ENCODE measurements around the gene TC2N. TPM values are rescaled to one million over a fixed set of nuclear protein-coding genes. Genes with fewer than 3 reads are reported as not detected.

TC2N gene
- total RNA-seq, 2 experiments from 2014 or later, result 48.8 to 49.3 TPM

DNA sequence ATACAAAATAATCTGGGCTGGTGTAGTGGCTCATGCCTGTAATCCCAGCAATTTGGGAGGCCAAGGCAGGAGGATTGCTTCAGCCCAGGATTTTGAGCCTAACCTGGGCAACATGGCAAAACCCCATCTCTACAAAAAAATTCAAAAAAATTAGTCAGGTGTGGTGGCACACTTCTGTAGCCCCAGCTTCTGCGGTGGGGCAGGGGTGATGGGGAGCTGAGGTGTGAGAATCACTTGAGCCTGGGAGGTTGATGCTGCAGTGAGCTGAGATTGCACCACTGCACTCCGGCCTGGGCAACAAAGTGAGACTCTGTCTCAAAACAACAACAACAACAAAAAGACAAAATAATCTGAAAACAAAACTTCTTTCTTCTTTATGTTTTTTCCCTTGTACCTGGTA is 66.0 kb downstream of the TC2N start:
- Mint-ChIP-seq H3K27ac (no peak overlapping the region), H3K36me3 (ENCODE audit: low read depth) (peaks cover 12% of the 10 kb centered on the region), H3K4me3 (no peak overlapping the region), H3K27me3 (no peaks in the 10 kb centered on the region), H3K9me3 (ENCODE audit: low read depth) (peaks cover 7% of the 10 kb centered on the region), H3K4me1 (peaks cover 16% of the 10 kb centered on the region)
- POLR2A ChIA-PET, result no interaction called here
- intact Hi-C loops (cut with DNase I, micrococcal nuclease), result no loop called here
- DNase-seq (no peak), ATAC-seq (no peak)
- CTCF ChIA-PET, result interaction anchor here (1.0 to 2.3 kb wide), 3 partner anchors 82 to 110 kb away, joined by 3 to 11 read pairs (median 8); no protein-coding TSS in a partner anchor

DNA sequence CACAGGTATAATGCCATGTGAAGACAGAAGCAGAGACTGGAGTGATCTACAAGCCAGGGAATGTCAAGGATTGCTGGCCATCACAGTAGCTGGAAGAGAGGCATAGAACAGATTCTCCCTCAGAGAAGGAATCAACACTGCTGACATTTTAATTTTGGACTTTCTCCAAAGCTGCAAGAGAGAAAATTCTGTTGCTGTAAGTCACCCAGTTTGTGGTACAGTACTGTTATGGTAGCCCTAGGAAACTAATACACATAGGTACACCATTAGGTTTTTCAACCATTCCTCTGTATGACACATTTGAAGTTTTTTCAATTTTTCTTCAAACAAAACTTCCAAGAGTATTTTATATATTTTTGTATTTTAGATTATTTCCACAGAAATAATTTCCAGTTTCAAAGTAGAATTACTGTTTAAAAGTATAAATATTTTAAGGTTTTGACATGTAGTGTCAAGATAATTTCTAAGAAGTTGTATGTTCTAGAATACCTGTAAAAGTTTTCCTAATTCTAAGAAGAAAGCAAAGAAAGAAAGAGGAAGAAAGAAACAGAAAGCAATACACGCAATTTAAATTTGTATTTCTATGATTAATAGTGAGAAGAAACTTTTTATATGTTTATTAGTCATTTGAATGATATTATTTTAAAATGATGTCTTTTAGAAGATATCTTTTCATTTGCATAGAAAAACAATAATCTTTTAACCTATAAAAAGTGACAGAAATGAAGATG is 70.6 kb downstream of the TC2N start:
- H3K36me3 Mint-ChIP-seq (ENCODE audit: low read depth), result peaks cover 31% of the 10 kb centered on the region
- DNase-seq, result no peak
- ChIA-PET CTCF (interaction anchor here (1.5 kb wide), 1 partner anchor 200 kb away, joined by 6 read pairs; no protein-coding TSS in a partner anchor), POLR2A (no interaction called here)
- H3K27me3 Mint-ChIP-seq, result no peaks in the 10 kb centered on the region
- H3K9me3 Mint-ChIP-seq (ENCODE audit: low read depth), result no peaks in the 10 kb centered on the region
- intact Hi-C loops (cut with DNase I, micrococcal nuclease), result no loop called here
- peaks cover 26% of the 10 kb centered on the region for H3K4me1 Mint-ChIP-seq
- H3K4me3 Mint-ChIP-seq, result no peak overlapping the region
- H3K27ac Mint-ChIP-seq, result peak overlapping the region; percentile 65
- no peak for ATAC-seq

DNA sequence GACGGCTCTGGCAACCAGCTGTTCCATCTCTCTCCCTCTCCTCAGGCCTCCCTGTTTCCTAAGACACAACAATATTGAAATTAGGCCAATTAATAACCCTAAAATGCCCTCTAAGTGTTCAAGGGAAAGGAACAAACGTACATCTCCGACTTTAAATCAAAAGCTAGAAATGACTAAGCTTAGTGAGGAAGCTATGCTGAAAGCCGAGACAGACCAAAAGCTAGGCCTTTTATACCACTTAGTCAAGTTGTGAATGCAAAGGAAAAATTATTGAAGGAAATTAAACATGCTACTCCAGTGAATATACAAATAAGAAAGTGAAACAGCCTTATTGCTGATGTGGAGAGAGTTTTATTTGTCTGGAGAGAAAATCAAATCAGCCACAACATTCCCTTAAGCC is 73.6 kb downstream of the TC2N start:
- Mint-ChIP-seq H3K4me1 (peaks cover 22% of the 10 kb centered on the region), H3K27me3 (no peaks in the 10 kb centered on the region), H3K27ac (peak overlapping the region; percentile 68), H3K36me3 (ENCODE audit: low read depth) (peaks cover 31% of the 10 kb centered on the region), H3K9me3 (ENCODE audit: low read depth) (no peaks in the 10 kb centered on the region), H3K4me3 (peak overlapping the region; percentile 12)
- peak; percentile 64 for ATAC-seq
- CTCF ChIA-PET, result no interaction called here
- POLR2A ChIA-PET, result no interaction called here
- intact Hi-C loops (cut with DNase I, micrococcal nuclease), result no loop called here
- no peak for DNase-seq

DNA sequence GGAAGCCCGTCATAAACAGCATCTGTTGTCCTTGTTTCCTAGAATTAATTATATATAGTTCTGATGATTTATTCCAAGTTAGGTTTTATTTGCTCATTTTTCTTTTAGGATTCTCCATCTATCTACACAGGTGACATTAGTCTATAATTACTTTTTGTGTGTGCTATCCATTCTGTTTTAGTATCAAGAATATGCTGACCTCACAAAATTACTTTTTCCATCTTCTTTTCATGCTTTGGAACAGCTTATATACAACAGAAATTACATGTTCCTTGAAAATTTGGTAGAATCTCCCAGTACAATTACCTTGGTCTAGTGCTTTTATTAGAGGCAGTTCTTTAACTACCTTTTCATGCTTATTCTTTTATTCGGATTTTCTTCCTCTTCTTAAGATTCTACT is 81.1 kb downstream of the TC2N start:
- Mint-ChIP-seq H3K27me3 (no peaks in the 10 kb centered on the region), H3K4me3 (no peak overlapping the region), H3K27ac (no peak overlapping the region), H3K36me3 (ENCODE audit: low read depth) (peaks cover 9% of the 10 kb centered on the region), H3K4me1 (no peaks in the 10 kb centered on the region), H3K9me3 (ENCODE audit: low read depth) (no peaks in the 10 kb centered on the region)
- ChIA-PET POLR2A (no interaction called here), CTCF (interaction anchor here (1.5 to 3.2 kb wide), 3 partner anchors 10 to 126 kb away, joined by 5 to 10 read pairs (median 7); no protein-coding TSS in a partner anchor)
- intact Hi-C loops (cut with DNase I, micrococcal nuclease), result no loop called here
- DNase-seq (no peak), ATAC-seq (no peak)

DNA sequence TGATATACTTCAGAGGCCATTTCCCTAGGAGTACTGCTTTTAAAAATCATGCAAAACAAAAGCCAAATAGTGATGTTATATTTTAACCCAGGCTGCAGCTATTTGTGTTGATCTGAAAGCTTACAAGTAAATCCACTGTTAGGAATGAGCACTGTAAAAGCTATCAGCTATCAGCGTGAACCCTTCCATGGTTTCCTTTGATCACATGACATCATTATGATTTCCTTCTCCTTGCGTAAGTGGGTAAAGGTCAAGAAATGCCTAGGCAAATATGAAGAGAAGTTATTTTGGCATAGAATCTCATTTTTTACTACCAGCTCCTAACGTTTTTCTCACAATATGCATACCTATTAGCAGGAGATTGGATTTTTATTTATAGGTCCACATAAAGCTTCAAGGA is 86.9 kb downstream of the TC2N start:
- ChIA-PET POLR2A (no interaction called here), CTCF (interaction anchor here (0.6 to 1.6 kb wide), 3 partner anchors 11 to 188 kb away, joined by 3 to 7 read pairs (median 3); no protein-coding TSS in a partner anchor)
- Mint-ChIP-seq H3K27ac (no peak overlapping the region), H3K36me3 (ENCODE audit: low read depth) (peaks cover 21% of the 10 kb centered on the region), H3K4me3 (no peak overlapping the region), H3K27me3 (no peaks in the 10 kb centered on the region), H3K9me3 (ENCODE audit: low read depth) (no peaks in the 10 kb centered on the region), H3K4me1 (peaks cover 8% of the 10 kb centered on the region)
- DNase-seq (no peak), ATAC-seq (no peak)
- intact Hi-C loops (cut with DNase I, micrococcal nuclease), result no loop called here

DNA sequence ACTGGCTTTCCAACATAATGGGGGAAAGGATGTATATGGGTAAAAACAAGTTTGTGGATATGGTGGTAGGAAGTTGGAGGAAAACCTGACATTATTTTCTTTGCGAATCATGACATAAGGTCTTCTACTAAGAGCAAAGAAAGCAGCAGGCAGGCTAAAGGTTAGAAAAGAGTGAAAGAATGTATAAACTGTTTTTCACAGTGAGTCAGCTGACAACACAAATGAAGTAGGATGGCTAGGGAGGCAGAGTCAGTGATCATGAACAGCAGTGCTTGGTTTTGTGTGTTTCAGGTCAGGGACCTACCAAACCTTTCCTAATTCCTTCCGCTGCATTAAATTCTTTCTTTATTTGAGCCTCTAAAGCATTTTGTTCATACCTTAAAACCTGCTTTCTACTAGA is 89.1 kb downstream of the TC2N start:
- CTCF ChIA-PET, result no interaction called here

DNA sequence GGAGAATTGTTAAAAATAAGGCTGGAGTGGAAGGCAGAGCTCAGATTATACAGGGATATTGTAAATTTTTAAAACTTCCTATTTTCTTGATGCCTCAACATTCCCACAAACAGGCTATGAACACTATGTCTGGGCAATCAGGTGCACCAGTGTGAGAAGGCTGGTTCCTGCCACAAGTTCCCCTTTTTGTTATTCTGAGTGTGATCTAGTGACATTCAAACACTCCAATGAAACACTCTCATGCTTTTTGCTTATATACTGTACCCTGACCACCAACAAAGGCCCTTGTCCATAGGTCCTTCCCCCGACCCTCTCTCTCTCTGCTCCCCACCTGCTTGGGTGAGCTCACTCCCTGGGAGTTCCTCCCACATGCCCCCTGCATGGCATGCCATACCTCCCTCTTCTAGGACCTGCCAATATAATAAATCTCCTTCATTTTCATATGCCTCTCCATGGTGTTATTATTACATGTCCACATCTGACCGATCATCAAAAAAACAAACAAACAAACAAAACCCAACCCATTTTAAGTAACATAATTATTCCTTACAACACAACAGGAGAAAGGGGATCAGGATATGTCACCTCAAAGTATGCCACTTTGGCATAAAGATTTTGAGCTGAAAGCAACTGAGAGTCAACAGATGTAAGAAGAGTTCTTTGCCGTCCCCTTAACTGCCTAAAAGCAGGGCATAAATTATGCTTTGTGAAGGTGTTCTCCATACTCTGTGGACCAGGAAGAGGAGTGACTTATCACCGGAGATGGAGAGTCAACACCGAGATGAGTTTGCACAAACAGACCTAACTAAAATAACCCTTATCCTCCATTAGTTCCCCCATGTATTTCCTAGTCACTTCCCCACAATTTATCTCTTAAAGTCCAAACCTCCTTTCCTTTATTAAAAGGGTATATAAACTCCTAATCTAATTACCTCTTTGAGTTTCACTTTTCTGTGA is 92.9 kb downstream of the TC2N start:
- no peak for ATAC-seq
- H3K36me3 Mint-ChIP-seq (ENCODE audit: low read depth), result peaks cover 10% of the 10 kb centered on the region
- H3K27ac Mint-ChIP-seq, result no peak overlapping the region
- POLR2A ChIA-PET, result no interaction called here
- no peaks in the 10 kb centered on the region for H3K9me3 Mint-ChIP-seq (ENCODE audit: low read depth)
- intact Hi-C loops (cut with DNase I, micrococcal nuclease), result no loop called here
- no peak for DNase-seq
- H3K27me3 Mint-ChIP-seq, result no peaks in the 10 kb centered on the region
- peaks cover 20% of the 10 kb centered on the region for H3K4me1 Mint-ChIP-seq
- CTCF ChIA-PET, result interaction anchor here (1.5 to 2.5 kb wide), 2 partner anchors 11 to 55 kb away, joined by 3 to 10 read pairs; no protein-coding TSS in a partner anchor
- no peak overlapping the region for H3K4me3 Mint-ChIP-seq

More for the DNA sequence above, 89.1 kb downstream of the TC2N start:
- DNase-seq, result no peak
- no peak for ATAC-seq
- intact Hi-C loops (cut with DNase I, micrococcal nuclease), result no loop called here
- POLR2A ChIA-PET, result no interaction called here
- Mint-ChIP-seq H3K4me3 (no peak overlapping the region), H3K27me3 (no peaks in the 10 kb centered on the region), H3K27ac (no peak overlapping the region), H3K9me3 (ENCODE audit: low read depth) (no peaks in the 10 kb centered on the region), H3K4me1 (peaks cover 17% of the 10 kb centered on the region), H3K36me3 (ENCODE audit: low read depth) (peaks cover 18% of the 10 kb centered on the region)

DNA sequence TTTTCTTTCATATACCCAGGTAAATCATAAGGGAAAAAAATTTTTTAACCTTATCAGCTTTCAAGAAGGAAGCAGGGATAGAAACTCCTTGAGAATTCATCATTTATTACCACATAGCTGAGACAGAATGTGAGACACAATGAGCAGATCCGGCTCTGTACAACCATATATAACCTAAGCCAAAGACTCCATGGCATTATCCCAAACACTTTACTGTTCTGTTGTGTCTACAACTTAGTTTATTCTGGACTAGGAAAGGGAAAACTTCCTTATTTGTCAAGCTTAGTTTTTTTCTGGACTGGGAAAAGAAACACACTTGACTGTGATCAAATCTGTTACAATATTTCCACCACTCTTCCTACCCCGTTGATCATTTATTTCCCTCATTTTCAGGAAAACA is 97.2 kb downstream of the TC2N start:
- DNase-seq, result no peak
- H3K4me3 Mint-ChIP-seq, result no peak overlapping the region
- ChIA-PET CTCF (interaction anchor here (1.2 kb wide), 1 partner anchor 21 kb away, joined by 3 read pairs; no protein-coding TSS in a partner anchor), POLR2A (no interaction called here)
- ATAC-seq, result no peak
- peaks cover 11% of the 10 kb centered on the region for H3K4me1 Mint-ChIP-seq
- H3K9me3 Mint-ChIP-seq (ENCODE audit: low read depth), result no peaks in the 10 kb centered on the region
- intact Hi-C loops (cut with DNase I, micrococcal nuclease), result no loop called here
- H3K36me3 Mint-ChIP-seq (ENCODE audit: low read depth), result peaks cover 6% of the 10 kb centered on the region
- H3K27ac Mint-ChIP-seq, result no peak overlapping the region
- no peaks in the 10 kb centered on the region for H3K27me3 Mint-ChIP-seq

DNA sequence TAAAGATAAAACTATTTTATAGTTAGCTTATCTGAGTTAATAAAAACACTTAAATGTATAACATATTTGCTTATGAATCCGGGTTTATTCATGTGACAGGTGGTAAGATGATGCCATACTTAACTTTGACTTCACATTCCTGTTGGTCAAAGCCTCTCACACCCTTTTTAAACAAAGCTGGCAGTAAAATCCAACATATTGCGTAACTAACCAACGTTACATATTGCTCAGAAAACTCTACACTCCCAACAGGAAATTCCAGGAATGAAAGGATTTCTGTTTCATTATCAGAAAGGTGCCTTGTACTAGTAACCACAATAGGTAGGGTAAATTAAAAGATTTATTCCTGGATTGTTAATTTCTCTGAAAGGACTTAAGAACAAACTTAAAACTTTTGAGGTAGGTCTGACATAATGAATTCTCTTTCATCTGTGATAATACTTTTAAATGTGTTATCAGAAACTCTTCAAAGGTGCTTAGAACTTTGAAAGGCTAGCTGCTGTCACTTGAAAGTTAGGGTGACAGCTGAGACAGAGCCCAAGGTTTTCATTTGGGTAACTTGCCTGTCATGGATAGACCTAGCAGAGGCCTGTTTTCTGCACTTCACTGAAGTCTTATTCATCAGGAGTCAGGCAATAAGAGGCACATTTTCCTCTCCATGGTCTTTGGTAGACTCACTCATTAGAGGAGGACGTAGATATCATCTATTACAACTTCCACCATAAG is 111.6 kb downstream of the TC2N start:
- no peak overlapping the region for H3K4me3 Mint-ChIP-seq
- no peak overlapping the region for H3K27ac Mint-ChIP-seq
- POLR2A ChIA-PET, result no interaction called here
- CTCF ChIA-PET, result interaction anchor here (0.7 kb wide), 1 partner anchor 86 kb away, joined by 3 read pairs; no protein-coding TSS in a partner anchor
- ATAC-seq, result no peak
- H3K27me3 Mint-ChIP-seq, result no peaks in the 10 kb centered on the region
- H3K4me1 Mint-ChIP-seq, result no peaks in the 10 kb centered on the region
- intact Hi-C loops (cut with DNase I, micrococcal nuclease), result no loop called here
- H3K36me3 Mint-ChIP-seq (ENCODE audit: low read depth), result peaks cover 13% of the 10 kb centered on the region
- DNase-seq, result no peak
- peaks cover 6% of the 10 kb centered on the region for H3K9me3 Mint-ChIP-seq (ENCODE audit: low read depth)

DNA sequence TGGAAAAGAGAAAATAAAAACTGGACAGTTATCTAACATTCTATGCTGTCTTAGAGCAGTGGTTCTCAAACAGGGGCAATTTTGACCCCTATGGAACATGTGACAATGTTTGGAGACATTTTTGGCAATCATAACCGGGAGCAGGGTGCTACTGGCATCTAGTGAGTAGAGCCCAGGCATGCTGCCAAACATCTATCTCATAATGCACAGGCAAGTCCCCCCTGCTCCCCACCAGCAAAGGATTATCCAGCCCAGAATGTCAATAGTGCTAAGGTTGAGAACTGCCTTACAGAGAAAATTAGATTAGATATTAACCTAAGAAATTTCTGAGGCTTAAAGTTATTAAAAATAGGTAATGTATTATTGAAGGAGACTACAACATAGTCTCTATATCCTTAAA is 112.5 kb downstream of the TC2N start:
- ChIA-PET POLR2A (no interaction called here), CTCF (no interaction called here)
- H3K4me1 Mint-ChIP-seq, result no peaks in the 10 kb centered on the region
- no peaks in the 10 kb centered on the region for H3K27me3 Mint-ChIP-seq
- ATAC-seq (no peak), DNase-seq (no peak)
- H3K4me3 Mint-ChIP-seq, result no peak overlapping the region
- no peaks in the 10 kb centered on the region for H3K9me3 Mint-ChIP-seq (ENCODE audit: low read depth)
- peaks cover 5% of the 10 kb centered on the region for H3K36me3 Mint-ChIP-seq (ENCODE audit: low read depth)
- intact Hi-C loops (cut with DNase I, micrococcal nuclease), result no loop called here
- H3K27ac Mint-ChIP-seq, result no peak overlapping the region

DNA sequence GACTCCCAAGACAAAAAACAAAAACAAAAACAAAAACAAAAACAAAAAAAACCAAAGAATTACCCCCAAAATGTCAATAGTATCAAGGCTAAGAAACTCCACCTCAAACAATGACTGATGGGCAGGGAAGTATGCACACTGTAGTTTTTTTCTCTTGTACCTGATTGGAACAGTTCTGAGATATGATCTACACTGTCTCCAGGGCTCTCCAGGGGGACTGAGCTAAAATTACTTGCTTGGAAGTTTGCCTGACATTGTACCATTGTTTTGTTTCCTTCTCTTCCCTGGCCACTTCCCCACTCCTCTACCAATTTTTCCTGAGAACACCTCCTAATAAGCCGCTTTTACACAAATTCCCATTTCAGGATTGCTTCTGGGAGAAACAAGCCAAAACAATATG is 113.2 kb downstream of the TC2N start:
- ATAC-seq, result no peak
- ChIA-PET POLR2A (no interaction called here), CTCF (no interaction called here)

More for the DNA sequence above, 113.2 kb downstream of the TC2N start:
- Mint-ChIP-seq H3K4me1 (no peaks in the 10 kb centered on the region), H3K4me3 (no peak overlapping the region), H3K27ac (no peak overlapping the region), H3K36me3 (ENCODE audit: low read depth) (no peaks in the 10 kb centered on the region), H3K27me3 (no peaks in the 10 kb centered on the region), H3K9me3 (ENCODE audit: low read depth) (no peaks in the 10 kb centered on the region)
- intact Hi-C loops (cut with DNase I, micrococcal nuclease), result no loop called here
- no peak for DNase-seq

All from activated CD4-positive, alpha-beta T cell treated with anti-CD3 and anti-CD28 coated beads for 36 hours (primary cell).